ENCODE measurements around the gene SBF1. TPM values are rescaled to one million over a fixed set of nuclear protein-coding genes. Genes with fewer than 3 reads are reported as not detected.

SBF1 gene
- total and polyA plus RNA-seq, 4 donors, result 8.3 to 37.6 (median 16.4) TPM

- H3K4me1 ChIP-seq (ENCODE audit: control insufficient read depth in 4 of 4, insufficient read depth in 4 of 4, low read length in 3 of 4), result no peaks in the 10 kb centered on the region
- no peaks in the 10 kb centered on the region for H3K27me3 ChIP-seq (ENCODE audit: control insufficient read depth in 4 of 4, insufficient read depth in 4 of 4, low read length in 3 of 4)
- H3K9me3 ChIP-seq (ENCODE audit: control insufficient read depth in 4 of 4, low read length in 3 of 4), result no peaks in the 10 kb centered on the region
- no peak for TF ChIP-seq FOXA2 (IDR thresholded peaks at IDR 0.05)
- TF ChIP-seq EGR1 (IDR thresholded peaks at IDR 0.05; ENCODE audit: low read depth in 2 of 2), result no peak
- no peak for TF ChIP-seq HNF4G (IDR thresholded peaks at IDR 0.05)
- TF ChIP-seq FOXA1 (IDR thresholded peaks at IDR 0.05), result no peak
- TF ChIP-seq JUND (IDR thresholded peaks at IDR 0.05), result no peak
- no peak for TF ChIP-seq RAD21 (IDR thresholded peaks at IDR 0.05)
- no peak for TF ChIP-seq REST (IDR thresholded peaks at IDR 0.05)
- no peak for TF ChIP-seq SP1 (IDR thresholded peaks at IDR 0.05)
- H3K4me3 ChIP-seq (ENCODE audit: low read depth in 1 of 3, low read length in 3 of 3), result no peak overlapping the region
- no peak overlapping the region for H3K9ac ChIP-seq (ENCODE audit: low read depth in 1 of 2, low read length in 2 of 2)
- H3K27ac ChIP-seq (ENCODE audit: low read depth in 1 of 2, low read length in 2 of 2), result no peak overlapping the region
- WGBS, result 88% methylated on average over 16 of the region's 16 CpGs
- peaks cover 2 to 37% (median 9%) of the 10 kb centered on the region in 4 donors for H3K36me3 ChIP-seq (ENCODE audit: control insufficient read depth in 4 of 4, insufficient read depth in 3 of 4, low read depth in 1 of 4, low read length in 3 of 4)
- no peak for DNase-seq (ENCODE audit: low spot score)
Measured at GRCh38 chr22:50516891-50517290, 42.1 kb upstream of the SBF1 start.

GRCh38 chr22:50516068-50516467 is 41.2 kb upstream of the SBF1 start:
- Histone ChIP-seq H3K4me1 (ENCODE audit: control insufficient read depth in 4 of 4, insufficient read depth in 4 of 4, low read length in 3 of 4) (no peaks in the 10 kb centered on the region), H3K9me3 (ENCODE audit: control insufficient read depth in 4 of 4, low read length in 3 of 4) (no peaks in the 10 kb centered on the region), H3K4me3 (ENCODE audit: low read depth in 1 of 3, low read length in 3 of 3) (no peak overlapping the region), H3K27me3 (ENCODE audit: control insufficient read depth in 4 of 4, insufficient read depth in 4 of 4, low read length in 3 of 4) (no peaks in the 10 kb centered on the region), H3K27ac (ENCODE audit: low read depth in 1 of 2, low read length in 2 of 2) (no peak overlapping the region), H3K36me3 (ENCODE audit: control insufficient read depth in 4 of 4, insufficient read depth in 3 of 4, low read depth in 1 of 4, low read length in 3 of 4) (peaks cover 2 to 29% (median 8%) of the 10 kb centered on the region in 4 donors), H3K9ac (ENCODE audit: low read depth in 1 of 2, low read length in 2 of 2) (no peak overlapping the region)
- WGBS, result 94% methylated on average over 8 of the region's 8 CpGs
- no peak for TF ChIP-seq EGR1 (IDR thresholded peaks at IDR 0.05; ENCODE audit: low read depth in 2 of 2)
- TF ChIP-seq FOXA1 (IDR thresholded peaks at IDR 0.05), result no peak
- no peak for TF ChIP-seq TAF1 (conservative IDR thresholded peaks at IDR 0.05)
- no peak for TF ChIP-seq HNF4A (conservative IDR thresholded peaks at IDR 0.05)
- no peak for TF ChIP-seq RXRA (IDR thresholded peaks at IDR 0.05)
- TF ChIP-seq, protein P1, sequence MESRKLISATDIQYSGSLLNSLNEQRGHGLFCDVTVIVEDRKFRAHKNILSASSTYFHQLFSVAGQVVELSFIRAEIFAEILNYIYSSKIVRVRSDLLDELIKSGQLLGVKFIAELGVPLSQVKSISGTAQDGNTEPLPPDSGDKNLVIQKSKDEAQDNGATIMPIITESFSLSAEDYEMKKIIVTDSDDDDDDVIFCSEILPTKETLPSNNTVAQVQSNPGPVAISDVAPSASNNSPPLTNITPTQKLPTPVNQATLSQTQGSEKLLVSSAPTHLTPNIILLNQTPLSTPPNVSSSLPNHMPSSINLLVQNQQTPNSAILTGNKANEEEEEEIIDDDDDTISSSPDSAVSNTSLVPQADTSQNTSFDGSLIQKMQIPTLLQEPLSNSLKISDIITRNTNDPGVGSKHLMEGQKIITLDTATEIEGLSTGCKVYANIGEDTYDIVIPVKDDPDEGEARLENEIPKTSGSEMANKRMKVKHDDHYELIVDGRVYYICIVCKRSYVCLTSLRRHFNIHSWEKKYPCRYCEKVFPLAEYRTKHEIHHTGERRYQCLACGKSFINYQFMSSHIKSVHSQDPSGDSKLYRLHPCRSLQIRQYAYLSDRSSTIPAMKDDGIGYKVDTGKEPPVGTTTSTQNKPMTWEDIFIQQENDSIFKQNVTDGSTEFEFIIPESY (IDR thresholded peaks at IDR 0.05), result no peak
- no peak for TF ChIP-seq YY1 (IDR thresholded peaks at IDR 0.05)
- no peak for TF ChIP-seq REST (IDR thresholded peaks at IDR 0.05)
- TF ChIP-seq, protein P2, sequence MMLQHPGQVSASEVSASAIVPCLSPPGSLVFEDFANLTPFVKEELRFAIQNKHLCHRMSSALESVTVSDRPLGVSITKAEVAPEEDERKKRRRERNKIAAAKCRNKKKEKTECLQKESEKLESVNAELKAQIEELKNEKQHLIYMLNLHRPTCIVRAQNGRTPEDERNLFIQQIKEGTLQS (IDR thresholded peaks at IDR 0.05), result no peak
- no peak for TF ChIP-seq GABPA (IDR thresholded peaks at IDR 0.05 in 1 of 2, conservative IDR thresholded peaks at IDR 0.05 in 1 of 2)
- no peak for TF ChIP-seq JUND (IDR thresholded peaks at IDR 0.05)
- no peak for TF ChIP-seq HNF4G (IDR thresholded peaks at IDR 0.05)
- TF ChIP-seq RAD21 (IDR thresholded peaks at IDR 0.05), result no peak
- TF ChIP-seq, protein P3, sequence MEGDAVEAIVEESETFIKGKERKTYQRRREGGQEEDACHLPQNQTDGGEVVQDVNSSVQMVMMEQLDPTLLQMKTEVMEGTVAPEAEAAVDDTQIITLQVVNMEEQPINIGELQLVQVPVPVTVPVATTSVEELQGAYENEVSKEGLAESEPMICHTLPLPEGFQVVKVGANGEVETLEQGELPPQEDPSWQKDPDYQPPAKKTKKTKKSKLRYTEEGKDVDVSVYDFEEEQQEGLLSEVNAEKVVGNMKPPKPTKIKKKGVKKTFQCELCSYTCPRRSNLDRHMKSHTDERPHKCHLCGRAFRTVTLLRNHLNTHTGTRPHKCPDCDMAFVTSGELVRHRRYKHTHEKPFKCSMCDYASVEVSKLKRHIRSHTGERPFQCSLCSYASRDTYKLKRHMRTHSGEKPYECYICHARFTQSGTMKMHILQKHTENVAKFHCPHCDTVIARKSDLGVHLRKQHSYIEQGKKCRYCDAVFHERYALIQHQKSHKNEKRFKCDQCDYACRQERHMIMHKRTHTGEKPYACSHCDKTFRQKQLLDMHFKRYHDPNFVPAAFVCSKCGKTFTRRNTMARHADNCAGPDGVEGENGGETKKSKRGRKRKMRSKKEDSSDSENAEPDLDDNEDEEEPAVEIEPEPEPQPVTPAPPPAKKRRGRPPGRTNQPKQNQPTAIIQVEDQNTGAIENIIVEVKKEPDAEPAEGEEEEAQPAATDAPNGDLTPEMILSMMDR (IDR thresholded peaks at IDR 0.05; ENCODE audit: low read depth, low read length, missing input control), result no peak
- no peak for TF ChIP-seq FOXA2 (IDR thresholded peaks at IDR 0.05)
- no peak for TF ChIP-seq SP1 (IDR thresholded peaks at IDR 0.05)
- TF ChIP-seq NR2F2 (IDR thresholded peaks at IDR 0.05), result no peak
- TF ChIP-seq, protein P4, sequence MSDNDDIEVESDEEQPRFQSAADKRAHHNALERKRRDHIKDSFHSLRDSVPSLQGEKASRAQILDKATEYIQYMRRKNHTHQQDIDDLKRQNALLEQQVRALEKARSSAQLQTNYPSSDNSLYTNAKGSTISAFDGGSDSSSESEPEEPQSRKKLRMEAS (IDR thresholded peaks at IDR 0.05), result no peak
- DNase-seq (ENCODE audit: low spot score), result no peak
